Activated naive CD8-positive, alpha-beta T cell treated with anti-CD3 and anti-CD28 coated beads, Interleukin-2, amount 50 U/mL, for 24 hours (primary cell): ENCODE measurements around the gene CUL3.
"Not testable (repeated sequence)": the region's sequence is repeated elsewhere in the genome, so short reads cannot be mapped to it uniquely, and the experiment has no call there.

Experiments used
- ATAC-seq: fragments of 150-1000 bp; cut with Tn5 transposase; one replicate; pipeline ENCODE4 v1.10.0; 2021
- DNase-seq: peaks from one replicate; pipeline ENCODE4 v3.0.0; 2021
- H3K27ac Mint-ChIP-seq: one replicate; pipeline ENCODE4 v1.8.0; 2021; ENCODE audit warnings: mild to moderate bottlenecking, mixed read lengths
- H3K27me3 Mint-ChIP-seq: one replicate; pipeline ENCODE4 v1.8.0; 2021; ENCODE audit warnings: mixed read lengths
- H3K36me3 Mint-ChIP-seq: one replicate; pipeline ENCODE4 v1.8.0; 2021; ENCODE audit warnings: low read depth, mixed read lengths
- H3K4me1 Mint-ChIP-seq: one replicate; pipeline ENCODE4 v1.8.0; 2021; ENCODE audit warnings: mixed read lengths
- H3K4me3 Mint-ChIP-seq: one replicate; pipeline ENCODE4 v1.8.0; 2021; ENCODE audit warnings: mild to moderate bottlenecking, moderate library complexity, mixed read lengths
- H3K9me3 Mint-ChIP-seq: one replicate; pipeline ENCODE4 v1.8.0; 2021; ENCODE audit warnings: mixed read lengths

The CUL3 gene

GRCh38 chr2:224543939-224544338 is 41.2 kb downstream of the CUL3 start:
- Mint-ChIP-seq H3K27me3 (no peaks in the 10 kb centered on the region), H3K4me3 (no peak overlapping the region), H3K27ac (no peak overlapping the region), H3K9me3 (peaks cover 5% of the 10 kb centered on the region), H3K36me3 (peaks cover 58% of the 10 kb centered on the region), H3K4me1 (peaks cover 55% of the 10 kb centered on the region)
- ATAC-seq: no peak
- DNase-seq: no peak

DNA sequence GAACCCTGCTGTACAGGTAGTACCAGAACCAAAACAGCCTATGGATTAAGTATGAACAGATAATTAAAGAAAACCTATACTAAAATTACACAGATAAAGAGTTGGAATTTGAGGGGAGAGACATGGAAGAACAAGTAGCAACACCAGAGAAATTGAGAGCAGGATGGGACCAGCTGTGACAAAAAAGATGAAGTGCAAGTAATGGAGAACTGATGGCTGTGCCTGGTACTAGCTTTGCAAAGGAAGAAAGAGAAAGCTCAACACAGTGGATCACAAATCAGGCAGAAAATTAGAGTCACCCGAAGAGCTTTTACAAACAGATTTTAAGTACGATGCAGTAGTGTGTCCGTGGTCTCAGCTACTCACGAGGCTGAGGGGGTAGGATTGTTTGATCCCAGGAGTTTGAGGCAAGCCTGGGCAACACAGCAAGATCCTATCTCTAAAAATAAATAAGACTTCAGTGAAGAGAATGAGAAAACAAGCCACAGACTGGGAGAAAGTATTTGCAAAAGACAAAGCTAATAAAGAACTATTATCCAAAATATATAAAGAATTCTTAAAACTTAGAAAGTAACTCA is 46.5 kb downstream of the CUL3 start:
- H3K36me3 Mint-ChIP-seq: peaks cover 43% of the 10 kb centered on the region
- H3K4me1 Mint-ChIP-seq: peaks cover 46% of the 10 kb centered on the region

GRCh38 chr2:224532931-224533330 is 52.2 kb downstream of the CUL3 start:
- Mint-ChIP-seq H3K4me3 (no peak overlapping the region), H3K9me3 (no peaks in the 10 kb centered on the region), H3K4me1 (peaks cover 47% of the 10 kb centered on the region), H3K36me3 (peaks cover 37% of the 10 kb centered on the region), H3K27ac (peak overlapping the region; percentile 7), H3K27me3 (no peaks in the 10 kb centered on the region)
- ATAC-seq (no peak), DNase-seq (no peak)

More for the DNA sequence above, 46.5 kb downstream of the CUL3 start:
- Mint-ChIP-seq H3K9me3 (peaks cover 5% of the 10 kb centered on the region), H3K4me3 (no peak overlapping the region), H3K27me3 (no peaks in the 10 kb centered on the region), H3K27ac (no peak overlapping the region)
- DNase-seq (no peak), ATAC-seq (no peak)

- DNase-seq: no peak
- H3K36me3 Mint-ChIP-seq: peaks cover 36% of the 10 kb centered on the region
- peak overlapping the region; percentile 7 for H3K27ac Mint-ChIP-seq
- peaks cover 50% of the 10 kb centered on the region for H3K4me1 Mint-ChIP-seq
- no peaks in the 10 kb centered on the region for H3K27me3 Mint-ChIP-seq
- ATAC-seq: no peak
- no peak overlapping the region for H3K4me3 Mint-ChIP-seq
- H3K9me3 Mint-ChIP-seq: no peaks in the 10 kb centered on the region
Measured at GRCh38 chr2:224532441-224532840, 52.7 kb downstream of the CUL3 start.

- DNase-seq (no peak), ATAC-seq (no peak)
- Mint-ChIP-seq H3K9me3 (no peaks in the 10 kb centered on the region), H3K4me3 (no peak overlapping the region), H3K36me3 (peaks cover 31% of the 10 kb centered on the region), H3K27me3 (no peaks in the 10 kb centered on the region), H3K4me1 (peaks cover 75% of the 10 kb centered on the region), H3K27ac (no peak overlapping the region)
Measured at GRCh38 chr2:224528171-224528570, 57.0 kb downstream of the CUL3 start.

DNA sequence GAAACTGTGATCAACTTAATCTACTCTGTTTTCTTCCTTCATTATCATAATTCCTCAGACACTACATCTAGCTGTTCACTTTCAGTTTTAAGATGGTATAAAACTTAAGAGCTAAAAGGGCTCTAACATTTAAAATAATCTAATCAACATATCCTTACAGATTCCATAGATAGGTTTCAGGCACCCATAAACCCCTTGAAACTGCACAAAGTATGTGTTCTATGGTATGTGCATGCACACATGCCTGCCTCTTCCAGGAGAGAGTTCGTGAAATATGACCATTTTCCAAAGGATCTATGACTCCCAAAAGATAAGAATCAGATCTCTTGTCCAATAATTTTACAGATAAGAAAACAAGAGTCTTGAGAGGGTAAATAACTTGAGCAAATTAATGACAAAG is 59.4 kb downstream of the CUL3 start:
- H3K9me3 Mint-ChIP-seq: no peaks in the 10 kb centered on the region
- no peak overlapping the region for H3K4me3 Mint-ChIP-seq
- no peak for ATAC-seq
- peaks cover 73% of the 10 kb centered on the region for H3K4me1 Mint-ChIP-seq
- no peaks in the 10 kb centered on the region for H3K27me3 Mint-ChIP-seq
- no peak for DNase-seq
- peaks cover 16% of the 10 kb centered on the region for H3K36me3 Mint-ChIP-seq
- peak overlapping the region; percentile 40 for H3K27ac Mint-ChIP-seq

GRCh38 chr2:224524657-224525056 is 60.5 kb downstream of the CUL3 start:
- Mint-ChIP-seq H3K4me3 (peak overlapping the region; percentile 2), H3K9me3 (no peaks in the 10 kb centered on the region), H3K27ac (peak overlapping the region; percentile 63), H3K27me3 (no peaks in the 10 kb centered on the region), H3K36me3 (peaks cover 11% of the 10 kb centered on the region), H3K4me1 (peaks cover 82% of the 10 kb centered on the region)
- no peak for DNase-seq
- ATAC-seq: no peak

DNA sequence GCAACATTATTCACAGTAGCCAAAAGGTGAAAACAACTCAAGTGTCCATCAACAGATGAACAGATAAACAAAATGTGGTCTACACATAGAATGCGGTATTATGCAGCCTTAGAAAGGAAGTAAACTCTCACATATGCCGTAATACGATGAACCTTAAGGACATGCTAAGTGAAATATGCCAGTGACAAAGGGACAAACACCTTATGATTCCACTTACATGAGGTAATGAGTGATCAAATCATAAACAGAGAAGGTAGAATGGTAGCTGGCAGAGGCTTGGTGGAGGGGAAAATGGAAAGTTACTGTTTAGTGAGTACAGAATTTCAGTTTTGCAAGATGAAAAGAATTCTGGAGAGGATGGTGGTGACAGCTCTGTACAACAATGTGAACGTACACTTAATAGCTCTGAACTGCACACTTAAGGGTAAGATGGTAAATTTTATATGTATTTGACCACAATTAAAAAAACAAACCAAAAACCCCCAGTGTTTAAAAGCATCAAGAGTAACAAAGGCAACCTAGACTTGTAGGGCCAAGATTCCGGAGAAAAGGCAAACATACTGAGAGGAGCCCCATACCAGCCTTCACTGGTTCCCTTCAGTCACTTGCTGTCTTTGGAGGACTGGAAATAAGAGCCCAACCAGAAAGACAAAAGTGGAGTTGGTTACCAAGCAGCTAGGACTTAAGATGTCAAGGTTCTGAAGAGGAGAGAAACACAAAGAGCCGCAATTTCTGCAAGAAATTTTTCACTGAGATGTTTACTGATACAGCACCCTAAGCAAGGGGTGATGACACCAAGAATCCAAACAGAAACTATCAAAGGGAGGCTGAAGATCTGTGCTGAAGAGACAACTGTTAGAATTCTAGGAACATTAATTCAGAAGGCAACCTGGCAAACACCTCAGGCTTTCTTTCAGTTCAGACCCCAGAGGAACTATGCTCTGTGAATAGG is 61.3 kb downstream of the CUL3 start:
- peak overlapping the region; percentile 81 for H3K27ac Mint-ChIP-seq
- H3K36me3 Mint-ChIP-seq: peaks cover 8% of the 10 kb centered on the region
- ATAC-seq (peak; percentile 50), DNase-seq (no peak)
- peak overlapping the region; percentile 59 for H3K4me3 Mint-ChIP-seq
- peaks cover 86% of the 10 kb centered on the region for H3K4me1 Mint-ChIP-seq
- no peaks in the 10 kb centered on the region for H3K9me3 Mint-ChIP-seq
- H3K27me3 Mint-ChIP-seq: no peaks in the 10 kb centered on the region

- H3K27ac Mint-ChIP-seq, H3K4me3 Mint-ChIP-seq, ATAC-seq, H3K36me3 Mint-ChIP-seq, H3K27me3 Mint-ChIP-seq, H3K9me3 Mint-ChIP-seq: not testable (repeated sequence)
- peaks cover 83% of the 10 kb centered on the region for H3K4me1 Mint-ChIP-seq
- DNase-seq: peak; percentile 10
Measured at GRCh38 chr2:224522483-224522882, 62.7 kb downstream of the CUL3 start.

- no peak overlapping the region for H3K4me3 Mint-ChIP-seq
- H3K4me1 Mint-ChIP-seq: peaks cover 68% of the 10 kb centered on the region
- H3K36me3 Mint-ChIP-seq: peaks cover 12% of the 10 kb centered on the region
- DNase-seq: peak; percentile 17
- no peaks in the 10 kb centered on the region for H3K9me3 Mint-ChIP-seq
- peak; percentile 83 for ATAC-seq
- no peaks in the 10 kb centered on the region for H3K27me3 Mint-ChIP-seq
- H3K27ac Mint-ChIP-seq: peak overlapping the region; percentile 3
Measured at GRCh38 chr2:224520064-224520463, 65.1 kb downstream of the CUL3 start.

GRCh38 chr2:224518806-224519580 is 66.2 kb downstream of the CUL3 start:
- Mint-ChIP-seq H3K27ac (peak overlapping the region; percentile 18), H3K4me3 (no peak overlapping the region), H3K4me1 (peaks cover 57% of the 10 kb centered on the region), H3K27me3 (no peaks in the 10 kb centered on the region), H3K9me3 (no peaks in the 10 kb centered on the region), H3K36me3 (peaks cover 15% of the 10 kb centered on the region)
- DNase-seq (no peak), ATAC-seq (no peak)

- H3K27me3 Mint-ChIP-seq: no peaks in the 10 kb centered on the region
- H3K9me3 Mint-ChIP-seq: no peaks in the 10 kb centered on the region
- DNase-seq (no peak), ATAC-seq (no peak)
- H3K27ac Mint-ChIP-seq: no peak overlapping the region
- no peak overlapping the region for H3K4me3 Mint-ChIP-seq
- H3K36me3 Mint-ChIP-seq: peaks cover 18% of the 10 kb centered on the region
- peaks cover 47% of the 10 kb centered on the region for H3K4me1 Mint-ChIP-seq
Measured at GRCh38 chr2:224517963-224518362, 67.2 kb downstream of the CUL3 start.

- not testable (repeated sequence) for H3K27me3 Mint-ChIP-seq, H3K4me3 Mint-ChIP-seq, H3K9me3 Mint-ChIP-seq, DNase-seq, H3K27ac Mint-ChIP-seq, ATAC-seq
- Mint-ChIP-seq H3K36me3 (peaks cover 21% of the 10 kb centered on the region), H3K4me1 (peaks cover 39% of the 10 kb centered on the region)
Measured at GRCh38 chr2:224516393-224516792, 68.8 kb downstream of the CUL3 start.

GRCh38 chr2:224513991-224514390 is 71.2 kb downstream of the CUL3 start:
- H3K4me1 Mint-ChIP-seq: peaks cover 17% of the 10 kb centered on the region
- H3K9me3 Mint-ChIP-seq: no peaks in the 10 kb centered on the region
- ATAC-seq: no peak
- peaks cover 30% of the 10 kb centered on the region for H3K36me3 Mint-ChIP-seq
- no peak overlapping the region for H3K27ac Mint-ChIP-seq
- no peak overlapping the region for H3K4me3 Mint-ChIP-seq
- no peak for DNase-seq
- no peaks in the 10 kb centered on the region for H3K27me3 Mint-ChIP-seq
